Fibroblast of lung (primary cell): ENCODE results near the gene ZNF541.

ENCODE experiments used
- CTCF ChIP-seq, 2 donors: IDR thresholded peaks in 1 of 2; conservative IDR thresholded peaks in 1 of 2; 1 replicate in 1 of 2; 2 replicates in 1 of 2; pipeline ENCODE4 v1.5.1; 2011 to 2012; ENCODE audit warnings: low read length in 2 of 2, control low read depth in 1 of 2, inconsistent platforms in 1 of 2, low read depth in 1 of 2, mild to moderate bottlenecking in 1 of 2
- EZH2 ChIP-seq: IDR thresholded peaks from 2 replicates; pipeline ENCODE4 v1.5.1; 2012; ENCODE audit warnings: low read length, control low read depth, mild to moderate bottlenecking; ENCODE audit errors: missing control alignments

DNA sequence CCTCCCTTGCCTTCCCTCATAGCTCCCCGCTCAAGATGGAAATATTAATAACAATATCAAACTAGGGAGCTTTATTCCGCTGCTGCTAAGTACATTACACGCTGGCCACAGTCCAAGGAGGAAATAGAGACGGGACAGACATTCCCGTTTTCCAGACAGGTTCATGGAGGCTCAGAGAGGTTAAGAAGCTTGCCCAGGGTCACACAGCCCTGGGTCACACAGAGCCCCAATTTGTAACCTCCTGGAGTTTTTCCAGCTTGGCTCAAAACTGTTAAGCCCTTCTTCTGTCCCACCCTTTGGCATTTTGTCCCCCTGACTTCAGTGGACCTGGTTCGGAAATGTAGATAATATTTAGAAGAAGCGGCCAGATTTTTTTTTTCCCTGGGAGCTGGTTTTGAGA lies 38.0 kb upstream of the ZNF541 start:
- no peak for TF ChIP-seq CTCF (conservative IDR thresholded peaks at IDR 0.05 in 1 of 2, IDR thresholded peaks at IDR 0.05 in 1 of 2; ENCODE audit: low read depth in 1 of 2, low read length in 2 of 2)
- no peak for TF ChIP-seq EZH2
